ENCODE data around the gene FLCN.

DNA sequence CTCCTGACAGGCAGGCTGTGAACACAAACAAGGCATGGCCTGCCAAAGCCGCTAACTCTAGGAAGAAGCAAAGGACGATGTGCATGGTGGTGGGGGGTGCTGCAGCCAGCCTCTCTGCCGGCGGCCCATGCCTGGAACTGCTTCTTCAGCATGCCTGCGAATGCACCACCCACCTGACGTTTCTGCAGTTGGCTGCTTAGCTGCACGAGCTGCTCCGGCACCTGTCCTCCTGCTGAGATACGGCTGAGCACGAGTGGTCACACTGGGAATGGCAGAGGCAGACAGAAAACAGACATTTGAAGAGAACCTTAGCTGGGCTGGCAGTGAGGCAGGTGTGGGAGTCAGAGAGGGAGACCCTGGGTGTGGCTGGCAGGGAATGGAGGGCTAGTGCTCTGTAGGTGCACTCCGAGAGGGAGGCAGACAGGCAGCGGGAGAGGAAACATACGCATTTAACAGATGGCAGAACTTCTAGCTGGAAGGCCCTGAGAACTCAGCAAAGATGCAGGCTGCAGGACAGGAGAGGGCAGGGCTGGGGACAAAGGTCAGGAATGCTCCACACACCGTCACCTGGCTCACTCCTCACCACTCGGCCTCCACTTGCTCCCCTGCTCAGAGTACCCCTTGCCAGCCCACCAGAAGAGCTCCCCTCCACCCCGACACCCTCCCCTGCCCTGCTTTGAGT, 5.2 kb downstream of the FLCN start:
- TF ChIP-seq CTCF (conservative IDR thresholded peaks at IDR 0.05; ENCODE audit: low read depth in 2 of 2) (no peak), POLR2AphosphoS5 (IDR thresholded peaks at IDR 0.05; ENCODE audit: low read depth) (no peak), CREB1 (CRISPR knock-in tag; IDR thresholded peaks at IDR 0.05; ENCODE audit: low read depth) (no peak), EZH2 (IDR thresholded peaks at IDR 0.05; ENCODE audit: low read depth, unreplicated experiment) (no peak), REST (IDR thresholded peaks at IDR 0.05; ENCODE audit: unreplicated experiment) (no peak), EZH2phosphoT487 (IDR thresholded peaks at IDR 0.05; ENCODE audit: unreplicated experiment) (no peak), STAT1 (IDR thresholded peaks at IDR 0.05; ENCODE audit: unreplicated experiment) (no peak), JUNB (IDR thresholded peaks at IDR 0.05; ENCODE audit: unreplicated experiment) (no peak), ETS1 (IDR thresholded peaks at IDR 0.05) (no peak)

All from GM23338 (cell line).